NCI-H345 (cell line): ENCODE data around the gene PTPRN.
A peak's percentile ranks its signal among the peaks of the same experiment; 100 is the strongest.

ENCODE experiments used
- DNase-seq: peaks from one replicate; lab custom pipeline; 2025; lab: John Stamatoyannopoulos, UW

Gene PTPRN

GRCh38 chr2:219245148-219245898 lies 63.9 kb downstream of the PTPRN start, which contains the start of the genes GLB1L and STK16:
TSS of gene GLB1L (minus strand) at chr2:219245444. CDS start at chr2:219243573, 1,871 bp downstream.
TSS of gene STK16 (plus strand) at chr2:219245479. CDS start at chr2:219246000, 521 bp downstream.
- peak; percentile 90 for DNase-seq

GRCh38 chr2:219244789-219245147 lies 64.4 kb downstream of the PTPRN start:
- DNase-seq = no peak

GRCh38 chr2:219243291-219243761 lies 65.9 kb downstream of the PTPRN start:
- no peak for DNase-seq
